ENCODE data around the gene ZNF511. TPM values are rescaled to one million over a fixed set of nuclear protein-coding genes. Genes with fewer than 3 reads are reported as not detected.

The ZNF511 gene
- total RNA-seq, 3 donors from 2014 or later = 27.4 to 33.2 (median 32.1) TPM

GRCh38 chr10:133312016-133312768 is 3.5 kb downstream of the ZNF511 start:
- H3K36me3 ChIP-seq = no peaks in the 10 kb centered on the region
- peaks cover 0 to 5% of the 10 kb centered on the region in 2 donors for H3K4me1 ChIP-seq
- no peaks in the 10 kb centered on the region for H3K27me3 ChIP-seq
- H3K27ac ChIP-seq = no peak overlapping the region
- TF ChIP-seq POLR2A (IDR thresholded peaks at IDR 0.05) (no peak), CTCF (IDR thresholded peaks at IDR 0.05) (no peak), POLR2AphosphoS5 (IDR thresholded peaks at IDR 0.05) (no peak)
- DNase-seq (ENCODE audit: low spot score in 2 of 2) = no peak
- intact Hi-C loops (cut with DNase I; ENCODE audit: low total_unique reads) = no loop called here
- H3K4me3 ChIP-seq = no peak overlapping the region
- no peaks in the 10 kb centered on the region for H3K9me3 ChIP-seq

GRCh38 chr10:133312769-133313145 is 4.0 kb downstream of the ZNF511 start:
- H3K36me3 ChIP-seq = no peaks in the 10 kb centered on the region
- intact Hi-C loops (cut with DNase I; ENCODE audit: low total_unique reads) = no loop called here
- DNase-seq (ENCODE audit: low spot score in 2 of 2) = no peak
- no peak overlapping the region for H3K27ac ChIP-seq
- H3K4me1 ChIP-seq = no peaks in the 10 kb centered on the region
- no peaks in the 10 kb centered on the region for H3K9me3 ChIP-seq
- no peaks in the 10 kb centered on the region for H3K27me3 ChIP-seq
- no peak overlapping the region for H3K4me3 ChIP-seq
- TF ChIP-seq POLR2AphosphoS5 (IDR thresholded peaks at IDR 0.05) = no peak

- Histone ChIP-seq H3K36me3 (no peaks in the 10 kb centered on the region), H3K27me3 (no peaks in the 10 kb centered on the region), H3K27ac (no peak overlapping the region), H3K9me3 (no peaks in the 10 kb centered on the region), H3K4me3 (no peak overlapping the region), H3K4me1 (no peaks in the 10 kb centered on the region)
- TF ChIP-seq POLR2AphosphoS5 (IDR thresholded peaks at IDR 0.05) = no peak
- TF ChIP-seq POLR2A (IDR thresholded peaks at IDR 0.05) = no peak
- no peak for TF ChIP-seq CTCF (IDR thresholded peaks at IDR 0.05)
- no peak for DNase-seq (ENCODE audit: low spot score in 2 of 2)
- intact Hi-C loops (cut with DNase I; ENCODE audit: low total_unique reads) = no loop called here
Observed at GRCh38 chr10:133313192-133313591, 4.5 kb downstream of the ZNF511 start.

- intact Hi-C loops (cut with DNase I; ENCODE audit: low total_unique reads) = no loop called here
- H3K27ac ChIP-seq = no peak overlapping the region
- no peaks in the 10 kb centered on the region for H3K9me3 ChIP-seq
- no peaks in the 10 kb centered on the region for H3K36me3 ChIP-seq
- H3K27me3 ChIP-seq = no peaks in the 10 kb centered on the region
- H3K4me3 ChIP-seq = no peak overlapping the region
- no peak for DNase-seq (ENCODE audit: low spot score in 2 of 2)
- H3K4me1 ChIP-seq = no peaks in the 10 kb centered on the region
- no peak for TF ChIP-seq POLR2AphosphoS5 (IDR thresholded peaks at IDR 0.05)
- TF ChIP-seq POLR2A (IDR thresholded peaks at IDR 0.05) = no peak
- no peak for TF ChIP-seq CTCF (IDR thresholded peaks at IDR 0.05)
Observed at GRCh38 chr10:133314911-133315310, 6.2 kb downstream of the ZNF511 start.

- Histone ChIP-seq H3K4me1 (no peaks in the 10 kb centered on the region), H3K4me3 (no peak overlapping the region), H3K9me3 (peaks cover 0 to under 1% of the 10 kb centered on the region in 2 donors), H3K27me3 (no peaks in the 10 kb centered on the region), H3K36me3 (no peaks in the 10 kb centered on the region), H3K27ac (no peak overlapping the region)
- no peak for DNase-seq (ENCODE audit: low spot score in 2 of 2)
- TF ChIP-seq CTCF (IDR thresholded peaks at IDR 0.05) (no peak), POLR2AphosphoS5 (IDR thresholded peaks at IDR 0.05) (no peak), POLR2A (IDR thresholded peaks at IDR 0.05) (no peak)
- intact Hi-C loops (cut with DNase I; ENCODE audit: low total_unique reads) = no loop called here
Observed at GRCh38 chr10:133315847-133316246, 7.1 kb downstream of the ZNF511 start.
